Sigmoid colon (tissue), 4 donors: Measurements from ENCODE around the gene SLC19A1.

ENCODE experiments used
- EP300 ChIP-seq, 4 donors: sonication (generic); formaldehyde crosslinking; IDR thresholded peaks; one replicate each; pipeline ENCODE4 v1.6.1; 2017; ENCODE audit warnings: antibody characterized with exemption in 4 of 4
- POLR2A ChIP-seq, 2 donors: fragments of 450-650 bp; IDR thresholded peaks; one replicate each; pipeline ENCODE4 v1.6.1; 2016; ENCODE audit warnings: antibody characterized with exemption in 2 of 2, mild to moderate bottlenecking in 2 of 2, moderate library complexity in 2 of 2
- POLR2AphosphoS5 ChIP-seq, 4 donors: sonication (generic); formaldehyde crosslinking; IDR thresholded peaks; one replicate each; pipeline ENCODE4 v1.6.1; 2017; ENCODE audit warnings: antibody characterized with exemption in 4 of 4
- TF ChIP-seq, protein P1 (sequence below), 4 experiments: fragments of 450-650 bp in 3 of 4; fragments of 200-600 bp in 1 of 4; IDR thresholded peaks; one replicate each; pipeline ENCODE4 v1.5.1; 2016 to 2019; ENCODE audit warnings: antibody characterized with exemption in 4 of 4, mild to moderate bottlenecking in 3 of 4, moderate library complexity in 2 of 4

DNA sequence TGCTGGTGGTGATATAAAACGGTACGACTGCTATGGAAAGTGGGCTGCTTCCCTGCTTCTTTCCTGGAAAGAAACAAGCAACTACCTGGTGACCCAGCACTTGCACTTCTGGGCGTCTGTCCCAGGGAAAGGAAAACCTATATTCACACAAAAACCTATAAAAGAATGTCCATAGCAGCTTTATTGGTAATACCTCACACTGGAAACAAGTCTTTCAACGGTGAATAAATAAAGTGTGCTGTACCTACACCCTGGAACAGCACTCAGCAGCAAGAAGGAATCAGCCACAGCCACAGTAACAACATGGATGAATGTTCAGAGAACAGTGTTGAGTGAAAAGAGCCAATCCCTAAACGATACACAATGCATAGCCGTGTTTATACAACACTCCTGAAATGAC is 19.9 kb downstream of the SLC19A1 start:
- TF ChIP-seq POLR2A (IDR thresholded peaks at IDR 0.05) = no peak
- TF ChIP-seq, protein P1, sequence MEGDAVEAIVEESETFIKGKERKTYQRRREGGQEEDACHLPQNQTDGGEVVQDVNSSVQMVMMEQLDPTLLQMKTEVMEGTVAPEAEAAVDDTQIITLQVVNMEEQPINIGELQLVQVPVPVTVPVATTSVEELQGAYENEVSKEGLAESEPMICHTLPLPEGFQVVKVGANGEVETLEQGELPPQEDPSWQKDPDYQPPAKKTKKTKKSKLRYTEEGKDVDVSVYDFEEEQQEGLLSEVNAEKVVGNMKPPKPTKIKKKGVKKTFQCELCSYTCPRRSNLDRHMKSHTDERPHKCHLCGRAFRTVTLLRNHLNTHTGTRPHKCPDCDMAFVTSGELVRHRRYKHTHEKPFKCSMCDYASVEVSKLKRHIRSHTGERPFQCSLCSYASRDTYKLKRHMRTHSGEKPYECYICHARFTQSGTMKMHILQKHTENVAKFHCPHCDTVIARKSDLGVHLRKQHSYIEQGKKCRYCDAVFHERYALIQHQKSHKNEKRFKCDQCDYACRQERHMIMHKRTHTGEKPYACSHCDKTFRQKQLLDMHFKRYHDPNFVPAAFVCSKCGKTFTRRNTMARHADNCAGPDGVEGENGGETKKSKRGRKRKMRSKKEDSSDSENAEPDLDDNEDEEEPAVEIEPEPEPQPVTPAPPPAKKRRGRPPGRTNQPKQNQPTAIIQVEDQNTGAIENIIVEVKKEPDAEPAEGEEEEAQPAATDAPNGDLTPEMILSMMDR (IDR thresholded peaks at IDR 0.05) = no peak
- TF ChIP-seq EP300 (IDR thresholded peaks at IDR 0.05) = no peak
- TF ChIP-seq POLR2AphosphoS5 (IDR thresholded peaks at IDR 0.05) = no peak
